ENCODE measurements around the gene MKRN2. TPM values are rescaled to one million over a fixed set of nuclear protein-coding genes. Genes with fewer than 3 reads are reported as not detected.

The MKRN2 gene
- total RNA-seq, 4 donors from 2014 or later, result 23.4 to 26.6 (median 24.6) TPM

DNA sequence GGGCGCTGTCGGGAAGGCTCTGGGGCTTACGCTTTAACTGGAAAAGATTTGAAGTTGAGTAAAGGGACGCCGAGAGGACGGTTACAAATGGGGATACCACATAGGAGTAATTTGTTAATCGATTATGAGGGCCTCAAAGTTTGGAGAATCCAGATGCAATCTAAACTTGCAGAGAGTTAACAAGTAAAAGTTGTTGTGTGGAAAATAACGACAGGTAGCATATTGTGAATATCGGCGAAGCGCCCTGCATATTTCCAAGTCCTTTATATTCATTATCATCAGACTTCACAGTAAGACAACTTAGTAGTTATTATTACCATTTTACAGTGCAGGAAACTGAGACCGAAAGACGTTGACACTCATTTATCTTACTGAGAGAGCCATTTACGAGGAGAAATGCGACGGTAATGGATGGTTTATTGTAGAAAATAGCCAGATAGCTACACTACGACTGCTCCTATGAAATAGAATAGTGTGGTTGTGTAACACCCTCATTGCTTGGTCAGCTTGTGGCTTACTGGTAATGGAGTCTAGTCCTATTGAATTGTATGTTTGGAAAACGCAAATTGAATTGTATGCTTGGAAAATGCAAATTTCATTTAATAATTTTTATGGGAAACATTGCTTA, 700 bp downstream of the MKRN2 start:
- Histone ChIP-seq H3K4me1 (peaks cover 57% of the 10 kb centered on the region), H3K27ac (peak overlapping the region; percentile 99), H3K36me3 (no peaks in the 10 kb centered on the region), H3K27me3 (peaks cover 19% of the 10 kb centered on the region), H3K9me3 (no peaks in the 10 kb centered on the region), H3K4me3 (peak overlapping the region; percentile 97)
- TF ChIP-seq POLR2AphosphoS5 (IDR thresholded peaks at IDR 0.05) (no peak), EP300 (IDR thresholded peaks at IDR 0.05) (no peak), POLR2A (IDR thresholded peaks at IDR 0.05) (no peak)
- TF ChIP-seq, protein P1, sequence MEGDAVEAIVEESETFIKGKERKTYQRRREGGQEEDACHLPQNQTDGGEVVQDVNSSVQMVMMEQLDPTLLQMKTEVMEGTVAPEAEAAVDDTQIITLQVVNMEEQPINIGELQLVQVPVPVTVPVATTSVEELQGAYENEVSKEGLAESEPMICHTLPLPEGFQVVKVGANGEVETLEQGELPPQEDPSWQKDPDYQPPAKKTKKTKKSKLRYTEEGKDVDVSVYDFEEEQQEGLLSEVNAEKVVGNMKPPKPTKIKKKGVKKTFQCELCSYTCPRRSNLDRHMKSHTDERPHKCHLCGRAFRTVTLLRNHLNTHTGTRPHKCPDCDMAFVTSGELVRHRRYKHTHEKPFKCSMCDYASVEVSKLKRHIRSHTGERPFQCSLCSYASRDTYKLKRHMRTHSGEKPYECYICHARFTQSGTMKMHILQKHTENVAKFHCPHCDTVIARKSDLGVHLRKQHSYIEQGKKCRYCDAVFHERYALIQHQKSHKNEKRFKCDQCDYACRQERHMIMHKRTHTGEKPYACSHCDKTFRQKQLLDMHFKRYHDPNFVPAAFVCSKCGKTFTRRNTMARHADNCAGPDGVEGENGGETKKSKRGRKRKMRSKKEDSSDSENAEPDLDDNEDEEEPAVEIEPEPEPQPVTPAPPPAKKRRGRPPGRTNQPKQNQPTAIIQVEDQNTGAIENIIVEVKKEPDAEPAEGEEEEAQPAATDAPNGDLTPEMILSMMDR (IDR thresholded peaks at IDR 0.05), result no peak
- 1% methylated on average over 18 of the region's 18 CpGs for WGBS
- DNase-seq (ENCODE audit: low spot score in 2 of 2), result no peak

DNA sequence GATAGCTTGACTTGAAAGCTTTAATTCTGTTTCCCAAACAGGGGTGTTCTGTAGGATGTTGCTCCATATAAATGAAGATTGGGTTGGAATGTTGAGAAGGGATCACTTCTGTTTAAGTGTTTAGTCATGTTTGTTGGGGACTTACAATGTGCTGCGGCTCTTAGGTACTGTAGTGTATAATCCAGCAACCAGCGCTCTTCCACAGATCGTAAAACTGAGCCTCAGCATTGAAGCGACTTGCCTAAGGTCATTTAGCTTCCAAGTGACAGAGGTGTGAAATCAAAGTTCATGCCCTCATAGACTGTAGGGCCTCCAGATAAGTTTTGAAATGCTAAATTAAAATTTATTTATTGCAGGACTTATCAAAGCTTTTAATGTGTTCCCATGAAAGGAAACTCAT, 1.8 kb downstream of the MKRN2 start:
- peaks cover 10% of the 10 kb centered on the region for H3K27me3 ChIP-seq
- no peak for DNase-seq (ENCODE audit: low spot score in 2 of 2)
- no peak overlapping the region for H3K27ac ChIP-seq
- H3K9me3 ChIP-seq, result no peaks in the 10 kb centered on the region
- no peaks in the 10 kb centered on the region for H3K36me3 ChIP-seq
- peaks cover 54% of the 10 kb centered on the region for H3K4me1 ChIP-seq
- peak overlapping the region; percentile 97 for H3K4me3 ChIP-seq
- TF ChIP-seq, protein P1 (IDR thresholded peaks at IDR 0.05), result no peak
- TF ChIP-seq POLR2AphosphoS5 (IDR thresholded peaks at IDR 0.05) (no peak), POLR2A (IDR thresholded peaks at IDR 0.05) (no peak), EP300 (IDR thresholded peaks at IDR 0.05) (no peak)
- WGBS, result 70% methylated on average over 4 of the region's 4 CpGs

DNA sequence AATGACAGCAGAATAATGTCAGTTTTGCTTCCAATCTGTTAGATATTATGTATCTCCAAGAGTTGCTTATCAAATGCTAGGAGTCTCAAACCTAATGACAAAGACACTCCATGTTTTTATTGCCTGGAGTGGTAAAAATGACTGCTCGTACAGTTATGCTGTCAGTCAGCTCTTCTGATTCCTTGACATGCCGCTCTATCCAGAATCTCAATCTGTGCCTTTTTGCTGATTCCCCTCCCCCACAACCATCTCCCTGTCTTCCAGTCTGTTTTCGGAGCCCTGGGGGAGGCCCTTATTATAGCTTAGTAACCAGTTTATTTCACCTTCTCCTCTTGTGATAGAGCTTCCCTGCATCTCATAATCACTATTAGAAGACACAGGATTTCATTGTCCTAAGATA, 2.6 kb downstream of the MKRN2 start:
- peaks cover 2% of the 10 kb centered on the region for H3K27me3 ChIP-seq
- peaks cover 48% of the 10 kb centered on the region for H3K4me1 ChIP-seq
- TF ChIP-seq, protein P1 (IDR thresholded peaks at IDR 0.05), result no peak
- TF ChIP-seq POLR2A (IDR thresholded peaks at IDR 0.05) (no peak), EP300 (IDR thresholded peaks at IDR 0.05) (no peak), POLR2AphosphoS5 (IDR thresholded peaks at IDR 0.05) (no peak)
- no peaks in the 10 kb centered on the region for H3K36me3 ChIP-seq
- no peak overlapping the region for H3K27ac ChIP-seq
- H3K9me3 ChIP-seq, result no peaks in the 10 kb centered on the region
- 73% methylated on average over 3 of the region's 3 CpGs for WGBS
- no peak overlapping the region for H3K4me3 ChIP-seq
- DNase-seq (ENCODE audit: low spot score in 2 of 2), result no peak

DNA sequence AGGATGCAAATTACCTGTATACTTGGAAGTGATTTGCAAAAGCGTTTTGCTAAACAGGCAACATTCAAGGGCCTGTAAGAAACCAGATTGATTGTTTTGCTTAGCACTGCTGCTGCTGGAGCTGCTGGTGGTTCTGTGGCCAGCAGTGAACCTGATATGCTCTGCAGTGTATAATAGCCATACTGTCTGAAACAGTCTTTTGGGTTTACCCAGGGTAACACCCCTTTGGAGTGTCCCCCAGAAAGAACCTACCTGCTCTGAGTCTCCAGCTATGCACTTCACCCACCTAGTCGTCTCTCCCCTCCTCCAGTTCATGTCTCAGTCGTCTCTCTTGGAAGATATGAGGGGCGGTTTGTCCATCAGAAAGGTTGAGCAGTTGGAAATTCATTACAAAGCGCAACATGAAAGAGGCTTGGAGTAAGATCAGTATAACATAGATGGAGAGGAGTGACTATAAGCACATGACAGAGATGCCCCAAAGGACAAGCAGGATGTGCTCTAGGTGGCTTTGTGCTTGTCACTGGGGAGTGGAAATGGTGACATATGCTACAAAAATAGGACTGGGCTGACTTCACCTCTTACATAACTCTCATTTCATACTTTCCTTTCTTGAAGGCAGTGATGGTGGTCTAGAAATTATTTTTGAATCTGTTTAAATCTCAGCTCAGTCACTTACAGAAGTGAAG, 3.8 kb downstream of the MKRN2 start:
- 78% methylated on average over 5 of the region's 5 CpGs for WGBS
- Histone ChIP-seq H3K9me3 (no peaks in the 10 kb centered on the region), H3K4me3 (no peak overlapping the region), H3K36me3 (no peaks in the 10 kb centered on the region), H3K4me1 (peaks cover 48% of the 10 kb centered on the region), H3K27ac (no peak overlapping the region), H3K27me3 (no peaks in the 10 kb centered on the region)
- DNase-seq (ENCODE audit: low spot score in 2 of 2), result no peak
- TF ChIP-seq EP300 (IDR thresholded peaks at IDR 0.05) (no peak), POLR2A (IDR thresholded peaks at IDR 0.05) (no peak), POLR2AphosphoS5 (IDR thresholded peaks at IDR 0.05) (no peak)
- TF ChIP-seq, protein P1 (IDR thresholded peaks at IDR 0.05), result no peak

DNA sequence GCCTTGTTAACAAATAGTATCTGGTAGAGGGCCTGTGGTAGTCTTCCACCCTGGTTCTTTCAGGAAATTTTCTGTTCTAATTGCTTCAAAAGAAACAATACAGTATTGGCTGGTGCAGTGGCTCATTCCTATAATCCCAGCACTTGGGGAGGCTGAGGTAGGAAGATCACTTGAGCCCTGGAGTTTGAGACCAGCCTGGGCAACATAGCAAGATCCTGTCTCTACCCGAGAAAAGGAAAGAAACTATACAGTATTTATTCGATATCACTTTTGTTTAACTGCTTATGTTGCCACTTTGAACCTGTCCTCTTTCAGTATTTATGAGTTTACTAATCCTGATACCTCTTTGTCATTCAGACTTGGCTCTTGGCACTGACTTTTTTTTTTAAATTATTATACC, 4.5 kb downstream of the MKRN2 start:
- H3K9me3 ChIP-seq, result no peaks in the 10 kb centered on the region
- 85% methylated on average over 2 of the region's 2 CpGs for WGBS
- H3K27ac ChIP-seq, result no peak overlapping the region
- no peaks in the 10 kb centered on the region for H3K36me3 ChIP-seq
- no peak for TF ChIP-seq EP300 (IDR thresholded peaks at IDR 0.05)
- TF ChIP-seq POLR2AphosphoS5 (IDR thresholded peaks at IDR 0.05), result no peak
- TF ChIP-seq POLR2A (IDR thresholded peaks at IDR 0.05), result no peak
- TF ChIP-seq, protein P1 (IDR thresholded peaks at IDR 0.05), result no peak
- peaks cover 44% of the 10 kb centered on the region for H3K4me1 ChIP-seq
- no peak for DNase-seq (ENCODE audit: low spot score in 2 of 2)
- no peak overlapping the region for H3K4me3 ChIP-seq
- H3K27me3 ChIP-seq, result no peaks in the 10 kb centered on the region
